BJ (cell line): Measurements from ENCODE around the gene FAM163A. TPM values are rescaled to one million over a fixed set of nuclear protein-coding genes. Genes with fewer than 3 reads are reported as not detected.

Experiments
- CTCF ChIA-PET: fragments of 350-600 bp; formaldehyde crosslinking; extraction: SDS; loops from one replicate; lab custom pipeline; 2021; ENCODE audit warnings: antibody characterized with exemption, inconsistent platforms; lab: Yijun Ruan, JAX
- POLR2A ChIA-PET: fragments of 300-600 bp; sonication (Branson Sonifier 250); formaldehyde crosslinking; extraction: SDS; loops from one replicate; lab custom pipeline; 2021; ENCODE audit warnings: antibody characterized with exemption; lab: Charles Lee
- DNase-seq: peaks from one replicate; pipeline ENCODE4 v3.0.0-alpha.2; 2011; ENCODE audit warnings: low read depth
- H3K27me3 ChIP-seq: 2 replicates; pipeline ENCODE4 v1.6.0; 2011; ENCODE audit warnings: low read length; ENCODE audit not compliant: control insufficient read depth, insufficient read depth
- H3K36me3 ChIP-seq: 2 replicates; pipeline ENCODE4 v1.5.1; 2011; ENCODE audit warnings: low read length; ENCODE audit not compliant: control insufficient read depth, insufficient read depth
- H3K4me3 ChIP-seq: 2 replicates; pipeline ENCODE4 v1.5.1; 2011; ENCODE audit warnings: low read depth, mild to moderate bottlenecking, control low read depth, low read length
- polyA plus RNA-seq: library from polyadenylated mRNA; depleted of rRNA; stranded (reverse); fragments of >200 nt; gene quantifications from 2 replicates; pipeline ENCODE4 v1.2.3, GENCODE V29; 2011; rRNA removed
- TF ChIP-seq, protein P1 (sequence below): IDR thresholded peaks from 2 replicates; pipeline ENCODE4 v1.5.1; 2011; ENCODE audit warnings: low read depth, mild to moderate bottlenecking, control low read depth, inconsistent platforms, low read length, moderate library complexity; ENCODE audit not compliant: insufficient read depth

FAM163A gene
- polyA plus RNA-seq, 1 experiment, result not detected

DNA sequence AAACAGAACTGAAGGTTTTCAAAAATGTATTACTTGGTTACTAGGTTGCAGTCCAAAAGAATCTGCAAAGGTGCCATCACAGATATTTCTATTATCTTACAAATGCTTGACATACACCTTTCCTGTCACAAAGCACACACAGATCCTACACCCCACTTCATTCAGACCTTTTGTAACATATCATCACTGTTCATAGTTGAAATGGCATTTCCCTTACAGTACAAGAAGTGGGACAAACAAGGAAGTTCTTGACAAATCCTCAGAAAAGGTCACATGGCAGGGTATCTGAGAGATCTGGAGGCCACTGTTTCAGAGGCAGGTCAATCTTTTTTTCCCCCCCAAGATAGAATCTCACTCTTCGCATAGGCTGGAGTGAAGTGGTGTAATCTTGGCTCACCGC, 113.2 kb downstream of the FAM163A start:
- CTCF ChIA-PET, result interaction anchor here (1.0 kb wide), 1 partner anchor 11 kb away, joined by 4 read pairs; no protein-coding TSS in a partner anchor
- no peaks in the 10 kb centered on the region for H3K27me3 ChIP-seq
- H3K4me3 ChIP-seq, result no peak overlapping the region
- no peak for DNase-seq
- TF ChIP-seq, protein P1, sequence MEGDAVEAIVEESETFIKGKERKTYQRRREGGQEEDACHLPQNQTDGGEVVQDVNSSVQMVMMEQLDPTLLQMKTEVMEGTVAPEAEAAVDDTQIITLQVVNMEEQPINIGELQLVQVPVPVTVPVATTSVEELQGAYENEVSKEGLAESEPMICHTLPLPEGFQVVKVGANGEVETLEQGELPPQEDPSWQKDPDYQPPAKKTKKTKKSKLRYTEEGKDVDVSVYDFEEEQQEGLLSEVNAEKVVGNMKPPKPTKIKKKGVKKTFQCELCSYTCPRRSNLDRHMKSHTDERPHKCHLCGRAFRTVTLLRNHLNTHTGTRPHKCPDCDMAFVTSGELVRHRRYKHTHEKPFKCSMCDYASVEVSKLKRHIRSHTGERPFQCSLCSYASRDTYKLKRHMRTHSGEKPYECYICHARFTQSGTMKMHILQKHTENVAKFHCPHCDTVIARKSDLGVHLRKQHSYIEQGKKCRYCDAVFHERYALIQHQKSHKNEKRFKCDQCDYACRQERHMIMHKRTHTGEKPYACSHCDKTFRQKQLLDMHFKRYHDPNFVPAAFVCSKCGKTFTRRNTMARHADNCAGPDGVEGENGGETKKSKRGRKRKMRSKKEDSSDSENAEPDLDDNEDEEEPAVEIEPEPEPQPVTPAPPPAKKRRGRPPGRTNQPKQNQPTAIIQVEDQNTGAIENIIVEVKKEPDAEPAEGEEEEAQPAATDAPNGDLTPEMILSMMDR, result no peak
- peaks cover 1% of the 10 kb centered on the region; the same call in 1 of the 2 replicates for H3K36me3 ChIP-seq
- POLR2A ChIA-PET, result no interaction called here

- no peak for DNase-seq
- Histone ChIP-seq H3K27me3 (no peaks in the 10 kb centered on the region), H3K36me3 (peaks cover 1% of the 10 kb centered on the region; the same call in 1 of the 2 replicates), H3K4me3 (no peak overlapping the region)
- TF ChIP-seq, protein P1, result no peak
- ChIA-PET CTCF (interaction anchor here (1.0 kb wide), 1 partner anchor 10 kb away, joined by 4 read pairs; no protein-coding TSS in a partner anchor), POLR2A (no interaction called here)
These were observed 113.9 kb downstream of the FAM163A start for GRCh38 chr1:179857009-179857408.

DNA sequence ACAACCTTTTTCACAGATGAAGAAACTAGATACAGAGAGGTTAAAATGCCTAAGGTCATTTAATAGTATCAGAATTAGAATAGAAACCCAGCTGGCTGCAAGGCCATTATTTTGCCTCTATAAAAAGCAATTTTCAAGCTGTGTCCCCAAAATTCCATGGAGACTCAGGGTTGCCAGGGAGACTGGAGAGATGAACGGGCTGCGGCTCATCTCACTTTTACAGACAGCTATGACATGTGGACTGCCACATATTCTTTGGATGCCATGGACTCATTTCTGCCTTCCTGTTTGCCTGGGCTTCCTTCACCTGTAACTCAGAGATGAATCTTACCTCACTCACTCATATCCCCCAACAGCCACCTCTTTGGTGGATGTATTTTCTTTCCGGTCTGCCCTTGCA, 117.6 kb downstream of the FAM163A start:
- POLR2A ChIA-PET, result no interaction called here
- CTCF ChIA-PET, result interaction anchor here (1.2 to 2.0 kb wide), 4 partner anchors 15 to 318 kb away, joined by 3 to 7 read pairs (median 4); no protein-coding TSS in a partner anchor
- Histone ChIP-seq H3K4me3 (no peak overlapping the region), H3K36me3 (peaks cover 4% of the 10 kb centered on the region), H3K27me3 (no peaks in the 10 kb centered on the region)
- TF ChIP-seq, protein P1, result no peak
- DNase-seq, result no peak

DNA sequence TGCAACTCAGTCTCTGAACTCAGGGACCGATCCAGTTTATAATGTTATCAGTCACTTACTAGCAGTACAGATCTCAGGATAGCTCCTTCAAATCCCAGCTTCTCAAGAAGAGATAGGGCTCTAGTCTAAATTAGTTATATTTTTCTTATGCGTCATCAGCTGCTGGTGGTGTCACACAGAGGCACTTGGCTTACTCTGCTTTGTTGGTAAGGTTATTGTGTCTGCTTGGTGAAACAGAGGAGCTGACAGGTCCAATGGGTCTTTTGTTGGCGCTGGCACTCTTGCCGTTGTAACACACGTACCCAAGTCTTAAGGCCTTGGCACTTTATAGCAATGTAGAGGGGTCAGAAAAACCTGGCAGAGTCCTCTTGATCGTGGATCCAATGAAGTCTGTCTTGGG, 122.3 kb downstream of the FAM163A start:
- Histone ChIP-seq H3K36me3 (peaks cover 7% of the 10 kb centered on the region), H3K4me3 (no peak overlapping the region), H3K27me3 (no peaks in the 10 kb centered on the region)
- DNase-seq, result no peak
- ChIA-PET CTCF (interaction anchor here (0.8 to 6.1 kb wide), 5 partner anchors 46 to 320 kb away, joined by 3 to 77 read pairs (median 4); no protein-coding TSS in a partner anchor), POLR2A (no interaction called here)
- TF ChIP-seq, protein P1, result no peak

Other genes with a start within 250 kb of the FAM163A start
- not detected in 2 replicates for gene NPHS2, start 167.3 kb upstream of the FAM163A start, polyA plus RNA-seq
- not detected in 2 replicates for gene TDRD5, start 151.5 kb upstream of the FAM163A start, polyA plus RNA-seq
- 17.4 and 33.4 TPM in 2 replicates for gene TOR1AIP2, start 134.5 kb downstream of the FAM163A start, polyA plus RNA-seq
- gene TOR1AIP1, start 139.0 kb downstream of the FAM163A start, polyA plus RNA-seq, result 16.4 and 35.1 TPM in 2 replicates
- gene CEP350, start 211.5 kb downstream of the FAM163A start, polyA plus RNA-seq, result 5.4 and 9.9 TPM in 2 replicates